ENCODE data around the gene KCTD3.

Gene KCTD3

DNA sequence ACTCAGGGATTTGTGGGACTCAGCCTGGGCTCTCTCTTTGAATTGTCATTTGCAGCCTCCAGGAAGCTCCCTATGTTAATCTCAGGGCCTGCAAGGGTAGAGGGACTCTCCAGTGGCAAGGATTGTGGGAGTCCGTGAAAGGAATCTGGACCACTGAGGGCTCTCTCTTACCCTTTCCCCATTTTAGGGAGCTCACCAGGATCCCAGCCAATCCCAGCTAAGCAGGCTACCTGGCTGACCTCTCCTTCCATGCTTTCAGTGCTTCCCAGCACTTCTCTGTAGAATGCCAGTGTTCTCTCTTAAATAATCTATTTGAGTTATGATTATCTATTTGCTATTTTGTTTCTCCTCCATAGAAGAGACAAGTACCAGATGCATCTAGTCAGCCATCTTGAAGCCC is 9.6 kb upstream of the KCTD3 start:
- no peak for FAIRE-seq

DNA sequence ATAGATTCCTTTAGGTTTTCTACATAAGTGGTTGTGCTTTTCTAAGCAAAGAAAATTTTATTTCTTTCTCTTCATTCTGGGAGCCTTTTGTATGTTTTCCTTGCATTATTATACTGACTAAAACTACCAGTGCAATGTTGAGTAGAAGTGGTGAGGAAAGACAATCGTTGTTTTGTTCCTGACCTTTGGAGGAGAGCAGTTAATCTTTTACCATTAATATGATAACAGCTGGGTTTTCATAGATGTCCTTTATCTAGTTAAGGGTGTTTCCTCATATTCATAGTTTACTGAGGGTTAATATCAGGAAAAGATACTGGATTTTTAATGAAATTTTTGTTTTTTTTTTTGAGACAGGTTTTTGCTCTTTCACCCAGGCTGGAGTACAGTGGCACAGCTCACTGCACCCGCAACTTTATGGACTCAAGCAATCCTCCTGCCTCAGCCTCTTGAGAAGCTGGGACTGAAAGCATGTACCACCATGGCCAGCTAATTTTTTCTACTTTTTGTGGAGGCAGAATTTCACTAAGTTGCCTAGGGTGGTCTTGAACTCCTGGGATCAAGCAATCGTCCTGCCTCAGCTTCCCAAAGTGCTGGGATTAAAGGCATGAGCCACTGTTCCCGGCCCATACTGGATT is 9.0 kb upstream of the KCTD3 start:
- no peak for FAIRE-seq

DNA sequence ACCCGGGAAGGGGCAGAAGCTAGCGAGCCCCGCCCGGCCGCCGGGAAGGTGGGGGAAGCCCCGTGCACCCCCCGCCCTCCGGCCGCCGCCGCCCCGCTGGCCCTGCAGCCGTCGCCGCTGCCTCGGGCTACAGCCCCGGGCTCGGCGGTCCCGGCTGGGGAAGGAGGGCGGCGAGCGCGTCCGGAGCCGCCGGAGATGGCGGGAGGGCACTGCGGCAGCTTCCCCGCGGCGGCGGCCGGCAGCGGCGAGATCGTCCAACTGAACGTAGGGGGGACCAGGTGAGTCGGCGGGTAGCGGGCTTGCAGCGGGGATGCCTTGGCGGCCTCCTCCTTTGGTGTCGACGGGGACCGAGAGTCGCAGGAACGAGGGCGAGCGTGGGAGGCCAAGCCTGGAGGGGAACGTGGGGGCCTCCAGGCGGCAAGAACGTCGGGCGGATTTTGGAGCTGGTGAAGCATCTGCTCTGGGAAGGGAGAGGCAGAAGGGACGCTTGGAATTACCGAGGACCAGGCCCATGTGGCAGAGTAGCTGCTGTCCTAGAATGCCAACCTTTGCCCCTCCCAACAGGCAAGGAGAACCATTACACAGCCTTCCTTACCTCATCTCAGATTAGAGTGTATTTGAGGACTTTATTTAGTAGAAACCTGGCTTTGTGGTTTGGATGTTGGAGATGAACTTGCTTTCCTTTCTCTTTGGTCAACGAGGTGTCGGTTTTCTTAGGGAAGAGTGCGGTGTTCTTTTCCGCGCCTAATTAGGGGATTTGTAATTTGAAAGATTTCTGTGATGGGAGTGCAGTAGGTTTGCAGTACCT is 591 bp downstream of the KCTD3 start:
- no peak for FAIRE-seq

DNA sequence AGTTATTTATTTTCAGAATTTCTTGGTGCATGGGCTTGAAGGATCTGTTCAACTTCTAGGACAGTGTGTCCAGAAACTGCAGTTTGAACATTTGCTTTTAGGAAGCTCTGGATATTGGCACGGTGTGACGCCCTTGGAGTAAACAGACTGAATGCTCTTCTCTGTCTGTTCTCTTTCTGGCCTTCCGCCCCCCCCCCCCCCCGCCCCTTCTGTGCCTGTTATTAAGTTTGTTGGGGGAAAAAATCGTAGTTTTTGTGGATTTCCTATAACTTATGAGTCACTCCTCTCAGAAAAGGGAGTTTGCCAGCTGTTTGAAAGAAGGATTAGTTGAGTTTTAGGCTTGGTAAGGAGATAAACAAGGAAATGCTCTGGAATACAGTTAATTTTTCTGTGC is 1.2 kb downstream of the KCTD3 start:
- no peak for FAIRE-seq

DNA sequence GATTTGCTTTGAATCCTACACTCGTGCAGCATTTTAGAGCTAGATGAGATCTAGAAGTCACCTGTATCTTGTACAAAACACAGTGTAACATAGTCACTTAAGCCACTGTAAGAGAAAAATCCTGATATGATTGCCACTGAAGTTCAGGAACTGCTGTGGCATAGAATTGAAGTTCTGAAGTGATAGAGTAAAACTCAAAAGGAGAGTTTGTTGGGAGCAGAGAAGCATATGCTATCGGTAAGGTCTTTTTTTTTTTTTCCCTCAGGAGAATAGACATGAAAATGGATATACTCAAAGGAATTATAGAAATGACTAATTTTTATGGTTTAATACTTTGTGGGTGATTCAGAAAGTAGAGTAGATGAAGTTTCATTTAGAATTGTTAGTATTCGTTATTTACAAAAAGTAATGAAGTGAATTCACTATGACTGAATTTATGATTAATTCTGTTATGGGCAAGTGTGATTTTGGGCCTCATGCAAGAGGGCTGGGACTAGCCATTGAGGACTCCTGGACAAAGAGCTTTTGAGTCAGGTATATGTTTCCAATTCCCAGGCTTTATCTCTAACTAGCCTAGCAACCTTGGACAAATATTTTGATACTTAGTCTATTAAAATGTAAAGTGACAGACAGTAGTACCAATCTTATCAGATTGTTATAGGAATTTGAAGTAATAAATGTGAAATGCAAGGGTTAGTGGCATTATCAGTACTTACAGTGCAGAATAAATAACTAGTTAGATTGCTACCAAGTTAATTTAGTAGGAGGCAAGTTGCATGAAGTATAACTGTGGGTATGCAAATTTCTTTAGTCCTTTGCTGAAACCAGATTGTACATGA is 3.1 kb downstream of the KCTD3 start:
- FAIRE-seq: no peak

DNA sequence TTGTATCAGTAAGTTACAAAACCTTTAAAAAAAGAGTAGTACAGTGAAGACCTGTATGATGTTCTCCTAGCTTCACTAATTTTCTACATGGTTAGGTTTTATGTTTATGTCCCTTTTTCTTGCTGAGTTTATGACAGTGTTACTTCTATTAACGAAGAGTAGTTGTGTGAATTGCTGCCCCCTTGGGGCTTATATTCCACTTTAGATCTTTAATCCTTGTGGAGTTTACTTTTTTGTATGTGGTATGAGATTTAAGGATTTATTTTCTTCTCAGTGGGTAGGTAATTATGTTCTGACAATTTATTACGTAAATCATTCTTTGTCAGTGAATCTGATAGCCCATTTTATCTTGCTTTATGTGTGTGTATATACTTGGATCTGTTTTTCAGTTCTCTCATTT is 14.8 kb downstream of the KCTD3 start:
- FAIRE-seq: no peak

DNA sequence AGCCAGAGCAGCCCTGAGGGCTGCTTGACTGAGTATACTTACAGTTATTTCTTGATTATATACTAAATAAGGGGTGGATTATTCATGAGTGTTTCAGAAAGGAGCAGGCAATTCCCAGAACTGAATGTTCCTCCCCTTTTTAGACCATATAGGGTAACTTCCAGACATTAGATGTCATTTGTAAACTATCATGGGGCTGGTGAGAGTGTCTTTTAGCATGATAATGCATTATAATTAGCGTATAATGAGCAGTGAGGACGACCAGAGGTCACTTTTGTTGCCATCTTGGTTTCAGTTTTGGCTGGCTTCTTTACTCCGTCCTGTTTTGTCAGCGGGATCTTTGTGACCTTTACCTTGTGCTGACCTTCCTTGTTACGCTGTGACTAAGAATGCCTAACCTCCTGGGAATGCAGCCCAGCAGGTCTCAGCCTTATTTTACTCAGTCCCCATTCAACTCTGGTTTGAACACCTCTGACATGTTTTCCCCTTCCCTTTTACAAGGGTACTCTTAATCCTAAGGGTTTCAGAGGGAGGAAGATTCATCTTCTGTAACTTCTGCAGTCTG is 16.2 kb downstream of the KCTD3 start:
- no peak for FAIRE-seq

DNA sequence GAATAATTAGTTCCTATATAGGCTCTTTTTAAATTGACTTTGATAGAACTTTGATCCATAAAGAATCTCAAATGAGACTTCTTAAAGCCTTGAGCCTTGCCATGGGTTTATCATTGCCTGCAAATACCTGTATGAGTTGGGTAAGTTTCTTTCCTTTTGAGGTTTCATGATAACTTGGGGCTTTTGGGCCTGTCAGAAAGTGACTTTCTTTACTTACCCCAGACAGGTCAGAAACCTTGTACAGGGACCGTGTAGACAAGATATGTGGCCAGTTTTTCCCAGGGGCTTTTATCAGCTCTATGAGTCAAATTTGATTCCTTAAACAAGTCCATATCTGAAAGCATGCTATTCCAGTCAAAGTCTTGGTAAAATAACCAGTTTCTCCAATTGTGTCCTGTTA is 17.3 kb downstream of the KCTD3 start:
- FAIRE-seq: no peak

DNA sequence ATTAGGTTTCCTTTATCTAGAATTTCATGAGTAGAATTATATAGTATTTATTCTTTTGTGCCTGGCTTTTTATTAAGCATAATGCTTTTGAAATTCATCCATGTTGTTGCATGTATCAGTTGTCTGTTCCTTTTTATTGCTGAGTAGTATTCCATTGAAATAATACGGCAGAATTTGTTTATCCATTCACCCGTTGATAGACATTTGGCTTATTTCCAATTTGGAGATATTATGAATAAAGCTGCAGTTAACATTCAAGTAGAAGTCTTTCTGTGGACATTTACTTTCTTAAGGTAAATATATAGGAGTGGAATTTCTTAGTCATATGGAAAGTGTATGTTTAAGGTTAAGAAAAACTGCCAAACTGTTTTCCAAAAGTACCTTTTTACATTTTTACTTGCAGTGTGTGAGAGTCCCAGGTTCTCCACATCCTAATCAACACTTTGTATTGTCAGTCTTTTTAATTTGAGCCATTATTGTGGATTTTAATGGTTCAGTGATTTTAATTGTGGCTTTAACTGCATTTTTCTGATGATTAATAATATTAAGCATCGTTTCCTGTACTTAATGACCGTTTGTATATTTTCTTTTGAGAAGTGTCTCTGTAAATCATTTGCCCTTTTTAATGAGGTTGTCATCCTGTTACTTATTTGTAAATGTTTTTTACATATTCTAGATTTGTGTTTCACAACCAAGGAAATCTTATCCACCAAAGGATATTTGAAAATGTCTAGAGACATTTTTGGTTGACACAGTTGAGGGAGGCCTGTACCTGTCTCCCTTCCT is 22.7 kb downstream of the KCTD3 start:
- no peak for FAIRE-seq

DNA sequence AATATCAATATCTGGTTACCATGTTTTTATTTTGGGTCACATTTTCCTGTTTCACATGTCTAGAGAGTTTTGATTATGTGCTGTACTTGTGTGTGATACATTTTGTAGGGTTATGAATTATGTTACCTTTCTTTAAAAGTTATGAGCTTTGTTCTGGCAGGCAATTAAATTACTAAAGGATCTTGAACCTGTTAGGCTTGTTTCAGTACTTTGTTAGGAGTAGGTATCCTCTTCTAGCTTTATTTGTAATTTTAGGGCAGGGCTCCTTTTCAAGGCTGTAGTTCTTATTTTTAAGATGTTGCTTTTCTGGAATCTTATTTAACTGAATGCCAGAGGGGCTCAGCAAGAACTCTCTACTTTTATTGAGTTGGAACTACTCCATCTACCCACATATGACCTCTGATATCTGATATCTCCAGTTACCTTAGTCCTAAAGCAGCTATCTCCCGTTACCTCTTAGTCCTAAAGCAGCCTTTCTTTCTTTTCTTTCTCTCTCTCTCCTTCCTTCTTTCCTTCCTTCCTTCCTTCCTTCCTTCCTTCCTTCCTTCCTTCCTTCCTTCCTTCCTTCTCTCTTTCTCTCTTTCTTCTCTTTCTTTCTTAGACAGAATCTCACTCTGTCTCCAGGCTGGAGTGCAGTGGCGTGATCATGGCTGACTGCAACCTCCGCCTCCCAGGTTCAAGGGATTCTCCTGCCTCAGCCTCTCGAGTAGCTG is 23.8 kb downstream of the KCTD3 start:
- FAIRE-seq: no peak

DNA sequence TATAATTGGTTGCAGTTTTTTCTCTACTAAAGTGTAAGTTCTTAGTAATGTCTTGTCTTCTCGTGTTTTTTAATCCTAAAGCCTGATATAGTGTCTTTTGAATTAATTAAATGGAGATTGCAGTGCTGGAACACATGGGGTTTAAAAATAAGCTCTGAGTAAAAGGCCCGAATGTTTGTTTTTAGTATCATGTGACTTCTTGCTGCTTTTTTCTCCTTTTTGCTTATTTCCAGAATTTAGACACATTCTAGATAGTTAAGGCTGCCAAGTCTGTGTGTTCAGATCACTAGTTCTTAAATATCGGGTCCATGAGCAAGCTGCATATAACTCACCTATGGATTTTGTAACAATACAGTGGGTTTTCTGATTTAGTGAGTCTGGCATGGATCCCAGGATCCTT is 27.5 kb downstream of the KCTD3 start:
- FAIRE-seq: no peak

DNA sequence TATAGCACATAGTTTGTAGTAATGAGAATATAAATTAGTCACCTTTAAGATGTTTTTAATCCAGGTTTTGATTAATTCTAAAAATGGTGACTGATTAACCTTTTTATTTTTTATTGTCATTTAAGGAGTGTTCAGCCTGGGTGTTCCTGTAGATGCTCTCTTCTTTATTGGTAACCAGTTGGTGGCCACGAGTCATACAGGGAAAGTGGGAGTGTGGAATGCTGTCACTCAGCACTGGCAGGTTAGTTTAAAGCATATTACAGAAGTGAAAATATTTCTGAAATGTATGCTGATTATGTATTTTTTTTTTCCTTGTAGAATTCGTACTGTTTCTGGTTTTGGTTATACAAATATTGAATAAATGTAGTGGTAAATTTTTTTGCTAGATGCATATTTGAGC is 28.1 kb downstream of the KCTD3 start:
- no peak for FAIRE-seq

DNA sequence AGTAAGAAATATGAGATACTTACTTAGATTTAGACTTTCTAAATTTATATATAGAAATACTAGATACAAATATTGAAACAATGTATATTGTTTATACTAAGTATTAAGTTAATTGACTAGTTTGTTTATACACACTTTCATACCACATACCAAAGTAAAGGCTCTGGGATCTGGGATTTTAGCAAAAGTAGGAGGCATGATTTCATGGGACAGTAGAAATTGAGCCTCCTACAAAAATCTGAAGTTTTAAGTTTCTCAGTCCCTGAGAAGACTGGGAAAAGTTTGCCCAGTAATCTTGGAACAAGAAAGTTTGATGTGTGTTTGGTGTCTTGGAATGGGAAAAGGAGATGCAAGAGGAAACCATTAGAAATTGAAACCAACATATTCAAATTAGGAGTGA is 30.9 kb downstream of the KCTD3 start:
- FAIRE-seq: no peak

DNA sequence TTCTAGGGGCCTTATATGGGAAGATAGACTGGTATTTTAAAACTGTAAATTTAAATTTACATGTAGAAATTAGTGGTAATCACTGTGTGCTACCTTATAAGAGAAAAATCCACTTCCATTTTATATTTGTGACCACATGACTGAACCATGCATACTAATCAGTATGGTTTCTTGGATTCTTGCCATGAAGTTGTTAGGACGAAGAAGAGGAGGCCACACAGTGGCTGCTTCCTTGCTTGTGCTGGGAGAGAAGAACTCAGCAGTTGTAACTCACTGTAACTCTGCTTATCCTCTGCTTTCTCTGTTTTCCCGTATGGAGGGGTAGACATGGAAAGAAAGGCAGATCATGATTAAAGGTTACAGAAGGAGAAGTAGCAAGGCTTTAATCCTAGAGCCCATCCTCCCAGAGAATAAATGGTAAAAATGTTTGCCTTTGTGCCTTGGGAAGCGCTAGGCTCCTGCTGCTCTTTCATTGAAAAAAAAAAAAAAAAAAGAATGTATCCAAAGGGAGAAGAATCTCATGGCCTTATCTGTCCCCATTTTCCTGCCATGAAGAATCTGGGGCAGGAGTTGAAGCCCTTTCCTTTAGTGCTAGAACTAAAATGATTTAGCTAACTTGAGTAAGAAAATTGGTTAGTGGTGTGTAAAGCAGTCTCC is 32.4 kb downstream of the KCTD3 start:
- FAIRE-seq: no peak

DNA sequence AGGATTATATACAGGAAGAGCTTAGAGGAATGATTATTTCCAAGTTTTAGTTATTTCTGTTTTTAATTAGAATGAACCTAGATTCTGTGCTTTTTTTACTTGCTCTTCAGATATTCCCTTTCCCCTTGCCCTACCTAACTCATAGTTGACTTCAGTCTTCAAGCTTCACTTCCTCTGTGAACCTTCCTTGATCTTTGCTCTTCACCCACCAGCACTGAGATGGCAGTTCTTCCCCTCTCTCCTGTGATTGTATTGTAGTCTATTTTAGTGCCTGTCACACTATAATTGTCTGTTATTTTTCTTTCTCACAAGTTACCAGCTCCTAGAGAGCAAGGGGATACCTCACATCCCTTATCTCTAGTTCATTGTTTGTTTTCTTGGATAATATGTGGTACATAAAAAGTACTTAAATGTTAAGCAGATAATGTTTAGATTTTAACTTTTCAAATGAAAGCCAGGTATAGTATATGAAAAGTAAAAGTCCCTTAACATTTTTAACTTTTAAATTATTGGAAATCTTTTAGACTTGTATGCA is 33.2 kb downstream of the KCTD3 start:
- no peak for FAIRE-seq

DNA sequence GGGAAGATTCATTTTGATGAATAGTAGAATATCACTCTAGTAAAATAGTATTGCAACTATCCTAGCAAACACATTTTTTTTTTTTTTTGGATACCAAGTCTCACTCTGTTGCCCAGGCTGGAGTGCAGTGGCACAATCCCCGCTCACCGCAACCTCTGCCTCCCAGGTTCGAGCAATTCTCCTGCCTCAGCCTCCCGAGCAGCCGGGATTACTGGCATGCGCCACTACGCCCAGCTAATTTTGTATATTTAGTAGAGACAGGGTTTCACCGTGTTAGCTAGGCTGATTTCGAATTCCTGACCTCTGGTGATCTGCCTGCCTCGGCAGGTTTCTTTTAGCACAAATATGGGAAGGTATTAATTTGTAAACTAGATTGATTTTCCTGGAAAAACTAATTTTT is 33.8 kb downstream of the KCTD3 start:
- no peak for FAIRE-seq

DNA sequence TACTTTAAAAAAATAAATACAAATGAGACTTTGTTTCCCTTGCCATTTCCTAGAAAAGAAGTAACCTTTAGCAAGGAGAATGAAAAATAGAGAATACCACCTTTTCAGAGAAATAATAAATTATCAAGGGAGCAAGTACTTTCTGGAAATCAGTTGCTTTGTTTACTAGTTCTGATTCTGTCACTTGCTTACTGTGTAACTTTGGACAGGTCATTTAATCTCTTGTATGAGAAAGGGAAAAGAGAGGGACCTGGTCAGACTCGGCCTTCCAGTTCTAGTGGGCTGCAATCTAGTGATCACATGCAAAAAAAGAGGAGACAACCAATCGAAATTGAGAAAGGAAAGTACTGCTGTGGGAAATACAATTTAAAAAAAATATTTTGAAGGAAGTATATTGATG is 34.2 kb downstream of the KCTD3 start:
- FAIRE-seq: no peak

DNA sequence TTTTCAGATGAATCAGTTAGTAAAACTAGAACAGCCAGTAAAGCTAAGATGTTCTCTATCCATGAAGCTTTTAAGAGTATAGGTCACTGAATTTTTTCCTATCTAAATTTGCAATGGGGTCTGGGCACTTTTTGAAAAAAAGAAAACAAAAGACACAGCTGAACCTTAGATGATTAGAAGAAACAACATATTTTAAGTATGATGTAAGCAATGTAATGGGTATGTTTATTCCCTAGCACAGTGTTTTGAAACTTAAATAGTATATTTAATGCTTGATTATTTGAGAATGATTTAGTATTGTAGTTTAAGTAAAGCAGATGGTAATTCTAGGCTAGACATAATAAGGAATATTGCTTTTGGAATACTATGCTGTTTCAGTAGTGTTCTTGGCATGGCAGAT is 36.2 kb downstream of the KCTD3 start:
- FAIRE-seq: no peak

DNA sequence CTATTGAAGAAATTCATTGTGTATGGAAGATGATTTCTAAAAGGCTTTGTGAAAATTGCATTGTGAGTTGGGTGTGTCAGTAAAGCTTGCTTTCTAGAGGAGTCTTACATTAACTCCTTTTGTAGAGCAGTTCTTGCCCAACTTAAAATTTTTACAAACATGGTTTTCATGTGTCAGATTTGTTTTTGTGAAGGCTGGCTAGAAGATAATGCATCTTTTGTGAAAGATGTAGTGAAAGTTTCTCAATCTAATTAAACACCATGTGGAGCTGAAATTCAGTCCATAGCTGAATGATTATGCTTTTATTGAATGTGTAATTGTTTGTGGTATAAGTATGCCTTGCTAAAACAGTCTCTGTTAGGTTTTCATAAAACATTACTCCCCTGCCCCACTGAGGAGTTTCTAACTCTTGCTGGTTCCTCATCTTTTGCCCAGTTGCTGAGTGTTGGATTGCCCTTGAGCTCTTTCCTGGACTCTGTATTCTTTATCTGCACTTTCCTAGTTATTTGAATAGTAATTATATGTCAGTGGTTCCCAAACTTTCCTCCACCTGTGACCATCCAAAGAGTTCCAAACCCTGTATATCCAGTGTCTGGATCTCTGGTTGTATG is 38.0 kb downstream of the KCTD3 start:
- no peak for FAIRE-seq

DNA sequence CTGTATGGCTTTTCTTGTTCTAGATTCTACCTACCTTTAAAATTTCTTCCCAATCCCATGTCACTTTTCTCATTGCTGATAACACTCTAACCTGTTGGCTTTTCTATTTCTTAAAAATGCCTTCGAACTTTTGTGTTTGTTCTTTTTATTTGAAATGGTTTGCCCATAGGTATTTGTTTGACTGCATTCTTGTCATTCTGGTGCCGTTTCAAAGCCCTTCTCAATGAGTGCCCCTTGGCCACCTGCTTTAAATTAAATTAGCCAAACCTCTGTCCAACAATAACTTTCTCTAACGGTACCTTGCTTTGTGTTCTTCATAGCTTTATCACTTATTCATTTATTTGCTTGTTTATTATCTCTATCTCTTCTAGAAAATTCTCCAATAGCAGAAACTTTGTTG is 38.9 kb downstream of the KCTD3 start:
- FAIRE-seq: no peak
